ENCODE data around the gene GFAP. TPM values are rescaled to one million over a fixed set of nuclear protein-coding genes. Genes with fewer than 3 reads are reported as not detected.
A peak's percentile ranks its signal among the peaks of the same experiment; 100 is the strongest.

GFAP gene
- total RNA-seq, 1 donor from 2014 or later: not detected

DNA sequence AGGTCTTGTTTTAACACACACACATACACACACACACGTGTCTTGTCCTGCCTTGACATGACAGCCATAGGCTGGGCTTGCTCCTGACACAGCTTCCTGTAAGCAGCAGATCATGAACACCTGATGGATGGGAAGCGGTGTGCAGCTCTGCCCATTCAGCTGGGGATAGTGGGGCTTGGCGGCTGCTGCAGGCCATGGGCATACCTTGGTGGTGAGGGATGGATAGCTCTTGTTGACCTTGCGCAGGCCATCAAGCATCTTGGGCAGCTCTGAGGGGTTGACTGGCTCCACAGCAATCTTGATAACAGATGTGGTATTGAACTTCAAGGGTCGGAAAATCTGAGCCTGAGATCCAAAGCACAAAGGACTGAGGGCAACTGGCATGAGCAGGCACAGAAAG is 55.6 kb downstream of the GFAP start:
- H3K9me3 Mint-ChIP-seq (ENCODE audit: unreplicated experiment): no peaks in the 10 kb centered on the region
- peaks cover 7% of the 10 kb centered on the region for H3K36me3 Mint-ChIP-seq (ENCODE audit: unreplicated experiment)
- H3K27me3 Mint-ChIP-seq (ENCODE audit: unreplicated experiment): peaks cover 2% of the 10 kb centered on the region
- H3K27ac Mint-ChIP-seq (ENCODE audit: unreplicated experiment): no peak overlapping the region
- peaks cover 6% of the 10 kb centered on the region for H3K4me1 Mint-ChIP-seq (ENCODE audit: low read depth, unreplicated experiment)
- TF ChIP-seq, protein P1, sequence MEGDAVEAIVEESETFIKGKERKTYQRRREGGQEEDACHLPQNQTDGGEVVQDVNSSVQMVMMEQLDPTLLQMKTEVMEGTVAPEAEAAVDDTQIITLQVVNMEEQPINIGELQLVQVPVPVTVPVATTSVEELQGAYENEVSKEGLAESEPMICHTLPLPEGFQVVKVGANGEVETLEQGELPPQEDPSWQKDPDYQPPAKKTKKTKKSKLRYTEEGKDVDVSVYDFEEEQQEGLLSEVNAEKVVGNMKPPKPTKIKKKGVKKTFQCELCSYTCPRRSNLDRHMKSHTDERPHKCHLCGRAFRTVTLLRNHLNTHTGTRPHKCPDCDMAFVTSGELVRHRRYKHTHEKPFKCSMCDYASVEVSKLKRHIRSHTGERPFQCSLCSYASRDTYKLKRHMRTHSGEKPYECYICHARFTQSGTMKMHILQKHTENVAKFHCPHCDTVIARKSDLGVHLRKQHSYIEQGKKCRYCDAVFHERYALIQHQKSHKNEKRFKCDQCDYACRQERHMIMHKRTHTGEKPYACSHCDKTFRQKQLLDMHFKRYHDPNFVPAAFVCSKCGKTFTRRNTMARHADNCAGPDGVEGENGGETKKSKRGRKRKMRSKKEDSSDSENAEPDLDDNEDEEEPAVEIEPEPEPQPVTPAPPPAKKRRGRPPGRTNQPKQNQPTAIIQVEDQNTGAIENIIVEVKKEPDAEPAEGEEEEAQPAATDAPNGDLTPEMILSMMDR (IDR thresholded peaks at IDR 0.05; ENCODE audit: partially characterized antibody, unreplicated experiment): no peak
- H3K4me3 Mint-ChIP-seq (ENCODE audit: unreplicated experiment): no peak overlapping the region
- no peak for DNase-seq

DNA sequence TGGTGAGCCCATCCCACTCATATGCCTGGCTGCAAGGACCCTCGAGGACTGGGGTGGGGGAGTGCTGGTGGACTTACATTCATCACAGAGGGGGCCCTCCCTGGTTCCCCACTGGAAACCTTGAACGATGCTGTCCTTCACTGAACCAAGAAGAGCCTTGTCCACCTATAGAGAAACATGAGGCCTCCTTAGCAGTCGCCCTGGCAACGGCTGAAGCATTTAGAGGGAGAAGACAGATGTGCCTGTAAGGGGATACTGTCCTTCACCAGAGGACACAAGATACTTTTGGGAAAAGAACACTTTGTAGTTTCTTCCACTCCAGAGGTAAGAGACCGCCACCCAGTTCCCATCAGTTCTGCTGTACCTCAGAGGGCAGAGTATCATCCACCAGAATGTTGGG is 61.1 kb downstream of the GFAP start:
- Mint-ChIP-seq H3K27ac (ENCODE audit: unreplicated experiment) (no peak overlapping the region), H3K36me3 (ENCODE audit: unreplicated experiment) (peaks cover 14% of the 10 kb centered on the region), H3K27me3 (ENCODE audit: unreplicated experiment) (peaks cover 6% of the 10 kb centered on the region), H3K4me1 (ENCODE audit: low read depth, unreplicated experiment) (peaks cover 19% of the 10 kb centered on the region), H3K9me3 (ENCODE audit: unreplicated experiment) (no peaks in the 10 kb centered on the region), H3K4me3 (ENCODE audit: unreplicated experiment) (no peak overlapping the region)
- DNase-seq: no peak
- TF ChIP-seq, protein P1 (IDR thresholded peaks at IDR 0.05; ENCODE audit: partially characterized antibody, unreplicated experiment): no peak

Small RNA genes within 50 kb of the gene (microRNA-seq; reads per million reads assigned to microRNA genes)
- 15.2 reads per million, percentile 55 among the genes with 10 or more reads in this experiment for gene MIR6783 (ENCODE audit: unreplicated experiment)

Other genes with a start within 250 kb of the GFAP start
- gene CCDC43, start 225.7 kb downstream of the GFAP start, total RNA-seq (ENCODE audit: unreplicated experiment): 22.9 TPM
- gene DBF4B, start 206.8 kb downstream of the GFAP start, total RNA-seq (ENCODE audit: unreplicated experiment): 15.5 TPM
- 396 TPM for gene ADAM11, start 156.5 kb downstream of the GFAP start, total RNA-seq (ENCODE audit: unreplicated experiment)
- 60.9 TPM for gene GJC1, start 85.2 kb downstream of the GFAP start, total RNA-seq (ENCODE audit: unreplicated experiment)
- gene HIGD1B, start 67.6 kb downstream of the GFAP start, total RNA-seq (ENCODE audit: unreplicated experiment): 1.1 TPM
- gene EFTUD2, start 16.1 kb downstream of the GFAP start, total RNA-seq (ENCODE audit: unreplicated experiment): 102 TPM
- 7.4 TPM for gene KIF18B, start 32.3 kb upstream of the GFAP start, total RNA-seq (ENCODE audit: unreplicated experiment)
- 14.6 TPM for gene C1QL1, start 52.8 kb upstream of the GFAP start, total RNA-seq (ENCODE audit: unreplicated experiment)
- gene DCAKD, start 136.1 kb upstream of the GFAP start, total RNA-seq (ENCODE audit: unreplicated experiment): 39.9 TPM
- gene NMT1, start 145.8 kb upstream of the GFAP start, total RNA-seq (ENCODE audit: unreplicated experiment): 96.5 TPM
- gene PLCD3, start 217.0 kb upstream of the GFAP start, total RNA-seq (ENCODE audit: unreplicated experiment): 6.2 TPM
- gene ACBD4, start 220.2 kb upstream of the GFAP start, total RNA-seq (ENCODE audit: unreplicated experiment): 3.7 TPM
- 13.0 TPM for gene HEXIM1, start 233.0 kb upstream of the GFAP start, total RNA-seq (ENCODE audit: unreplicated experiment)
- gene HEXIM2, start 246.4 kb upstream of the GFAP start, total RNA-seq (ENCODE audit: unreplicated experiment): 8.4 TPM